Naive thymus-derived CD8-positive, alpha-beta T cell (primary cell): Measurements from ENCODE around the gene CBY2. TPM values are rescaled to one million over a fixed set of nuclear protein-coding genes. Genes with fewer than 3 reads are reported as not detected.

Source experiments
- ATAC-seq, 2 donors: fragments of 150-1000 bp; cut with Tn5 transposase in 1 of 2; sonication (Bioruptor Pico), chemical (Tn5 transposase) in 1 of 2; 1 replicate in 1 of 2; 2 replicates in 1 of 2; pipeline ENCODE4 v1.10.0; 2021; ENCODE audit warnings: mild to moderate bottlenecking in 2 of 2, moderate library complexity in 2 of 2
- POLR2A ChIA-PET: fragments of 350-600 bp; sonication (Branson Sonifier 250); formaldehyde crosslinking; loops from one replicate; lab custom pipeline; 2021; ENCODE audit warnings: antibody characterized with exemption; lab: Charles Lee
- DNase-seq, 10 donors: peaks; one replicate each; pipeline versions ENCODE4 v3.0.0 to v3.0.0-alpha.2; 2020 to 2022
- H3K27ac Mint-ChIP-seq, 10 donors: one replicate each; pipeline ENCODE4 v1.8.0; 2020 to 2022; ENCODE audit warnings: mild to moderate bottlenecking in 10 of 10, mixed read lengths in 10 of 10, moderate library complexity in 4 of 10, inconsistent platforms in 1 of 10
- H3K27me3 Mint-ChIP-seq, 5 donors: one replicate each; pipeline ENCODE4 v1.8.0; 2021 to 2022; ENCODE audit warnings: mixed read lengths in 5 of 5
- H3K36me3 Mint-ChIP-seq, 3 donors: one replicate each; pipeline ENCODE4 v1.8.0; 2020 to 2022; ENCODE audit warnings: mixed read lengths in 3 of 3, mild to moderate bottlenecking in 2 of 3, inconsistent platforms in 1 of 3
- H3K4me1 Mint-ChIP-seq, 4 donors: one replicate each; pipeline ENCODE4 v1.8.0; 2021 to 2022; ENCODE audit warnings: mixed read lengths in 4 of 4
- H3K4me3 Mint-ChIP-seq, 10 donors: one replicate each; pipeline ENCODE4 v1.8.0; 2020 to 2022; ENCODE audit warnings: mild to moderate bottlenecking in 10 of 10, mixed read lengths in 10 of 10, moderate library complexity in 6 of 10, inconsistent platforms in 1 of 10
- H3K9me3 Mint-ChIP-seq, 9 donors: one replicate each; pipeline ENCODE4 v1.8.0; 2020 to 2022; ENCODE audit warnings: mixed read lengths in 9 of 9, mild to moderate bottlenecking in 3 of 9, inconsistent platforms in 1 of 9, moderate library complexity in 1 of 9
- polyA plus RNA-seq, 3 donors: library from polyadenylated mRNA; unstranded; fragments of 300-500 nt; fragmentation: Illumina TruSeq; gene quantifications; one replicate each; pipeline ENCODE4 v1.2.3, GENCODE V29; 2021
- total RNA-seq, 8 experiments: library from RNA in 2 of 8; stranded (reverse) in 2 of 8; gene quantifications; one replicate each; pipeline ENCODE4 v1.2.3 and lab custom pipeline; 2021 to 2026

CBY2 gene
- total and polyA plus RNA-seq, 5 experiments from 2014 or later = not detected

- H3K4me1 Mint-ChIP-seq = no peaks in the 10 kb centered on the region
- no peaks in the 10 kb centered on the region for H3K36me3 Mint-ChIP-seq
- no peak overlapping the region for H3K27ac Mint-ChIP-seq
- DNase-seq = no peak
- ATAC-seq = no peak
- no peak overlapping the region for H3K4me3 Mint-ChIP-seq
- H3K9me3 Mint-ChIP-seq = no peaks in the 10 kb centered on the region
- POLR2A ChIA-PET = no interaction called here
- peaks cover 0 to 17% (median 3%) of the 10 kb centered on the region in 5 donors for H3K27me3 Mint-ChIP-seq
Measured at GRCh38 chr13:45704854-45705695, 3.0 kb downstream of the CBY2 start.

GRCh38 chr13:45705918-45706317 lies 3.8 kb downstream of the CBY2 start:
- Mint-ChIP-seq H3K4me3 (no peak overlapping the region), H3K4me1 (no peaks in the 10 kb centered on the region)

GRCh38 chr13:45707516-45708100 lies 5.5 kb downstream of the CBY2 start:
- H3K4me1 Mint-ChIP-seq = no peaks in the 10 kb centered on the region
- peak overlapping the region in 1 of 10 donors; percentile 5 for H3K27ac Mint-ChIP-seq
- H3K36me3 Mint-ChIP-seq = no peaks in the 10 kb centered on the region
- no peaks in the 10 kb centered on the region for H3K9me3 Mint-ChIP-seq
- H3K4me3 Mint-ChIP-seq = no peak overlapping the region
- no peak for ATAC-seq
- POLR2A ChIA-PET = no interaction called here
- no peak for DNase-seq
- peaks cover 0 to 17% (median 3%) of the 10 kb centered on the region in 5 donors for H3K27me3 Mint-ChIP-seq

More at GRCh38 chr13:45705918-45706317, 3.8 kb downstream of the CBY2 start:
- H3K27me3 Mint-ChIP-seq = peaks cover 0 to 17% (median 3%) of the 10 kb centered on the region in 5 donors
- no peaks in the 10 kb centered on the region for H3K36me3 Mint-ChIP-seq
- H3K27ac Mint-ChIP-seq = no peak overlapping the region
- POLR2A ChIA-PET = no interaction called here
- DNase-seq = no peak
- ATAC-seq = no peak
- no peaks in the 10 kb centered on the region for H3K9me3 Mint-ChIP-seq

GRCh38 chr13:45711951-45712350 lies 9.8 kb downstream of the CBY2 start:
- Mint-ChIP-seq H3K27ac (no peak overlapping the region), H3K4me3 (no peak overlapping the region), H3K4me1 (no peaks in the 10 kb centered on the region), H3K27me3 (peaks cover 0 to 3% (median 0%) of the 10 kb centered on the region in 5 donors), H3K36me3 (no peaks in the 10 kb centered on the region), H3K9me3 (no peaks in the 10 kb centered on the region)
- ATAC-seq (no peak), DNase-seq (no peak)
- POLR2A ChIA-PET = no interaction called here

- Mint-ChIP-seq H3K4me3 (no peak overlapping the region), H3K27me3 (peaks cover 0 to 3% (median 0%) of the 10 kb centered on the region in 5 donors), H3K36me3 (no peaks in the 10 kb centered on the region), H3K27ac (no peak overlapping the region), H3K4me1 (no peaks in the 10 kb centered on the region), H3K9me3 (no peaks in the 10 kb centered on the region)
- DNase-seq (no peak), ATAC-seq (no peak)
- POLR2A ChIA-PET = no interaction called here
Measured at GRCh38 chr13:45713106-45713690, 11.1 kb downstream of the CBY2 start.

GRCh38 chr13:45713721-45714120 lies 11.6 kb downstream of the CBY2 start:
- H3K36me3 Mint-ChIP-seq = no peaks in the 10 kb centered on the region
- H3K9me3 Mint-ChIP-seq = no peaks in the 10 kb centered on the region
- H3K4me1 Mint-ChIP-seq = no peaks in the 10 kb centered on the region
- no peak overlapping the region for H3K27ac Mint-ChIP-seq
- no peak overlapping the region for H3K4me3 Mint-ChIP-seq
- ATAC-seq (no peak), DNase-seq (no peak)
- peaks cover 0 to 2% (median 0%) of the 10 kb centered on the region in 5 donors for H3K27me3 Mint-ChIP-seq
- POLR2A ChIA-PET = no interaction called here

GRCh38 chr13:45714170-45714569 lies 12.1 kb downstream of the CBY2 start:
- no peak for ATAC-seq
- Mint-ChIP-seq H3K4me1 (no peaks in the 10 kb centered on the region), H3K27ac (no peak overlapping the region), H3K36me3 (no peaks in the 10 kb centered on the region), H3K4me3 (no peak overlapping the region), H3K27me3 (no peaks in the 10 kb centered on the region), H3K9me3 (no peaks in the 10 kb centered on the region)
- POLR2A ChIA-PET = no interaction called here
- no peak for DNase-seq

GRCh38 chr13:45715351-45715750 lies 13.2 kb downstream of the CBY2 start:
- Mint-ChIP-seq H3K9me3 (no peaks in the 10 kb centered on the region), H3K4me1 (no peaks in the 10 kb centered on the region), H3K27me3 (peaks cover 0 to 4% (median 0%) of the 10 kb centered on the region in 5 donors), H3K36me3 (no peaks in the 10 kb centered on the region), H3K27ac (no peak overlapping the region), H3K4me3 (no peak overlapping the region)
- DNase-seq (no peak), ATAC-seq (no peak)
- POLR2A ChIA-PET = no interaction called here

GRCh38 chr13:45717349-45717748 lies 15.2 kb downstream of the CBY2 start:
- no peaks in the 10 kb centered on the region for H3K9me3 Mint-ChIP-seq
- POLR2A ChIA-PET = no interaction called here
- no peaks in the 10 kb centered on the region for H3K4me1 Mint-ChIP-seq

GRCh38 chr13:45718063-45718462 lies 15.9 kb downstream of the CBY2 start:
- no peaks in the 10 kb centered on the region for H3K9me3 Mint-ChIP-seq
- POLR2A ChIA-PET = no interaction called here
- DNase-seq (no peak), ATAC-seq (no peak)
- H3K27me3 Mint-ChIP-seq = peaks cover 0 to 4% (median 0%) of the 10 kb centered on the region in 5 donors
- no peaks in the 10 kb centered on the region for H3K4me1 Mint-ChIP-seq
- no peak overlapping the region for H3K27ac Mint-ChIP-seq
- H3K36me3 Mint-ChIP-seq = no peaks in the 10 kb centered on the region
- H3K4me3 Mint-ChIP-seq = no peak overlapping the region

More at GRCh38 chr13:45717349-45717748, 15.2 kb downstream of the CBY2 start:
- Mint-ChIP-seq H3K27ac (no peak overlapping the region), H3K36me3 (no peaks in the 10 kb centered on the region), H3K27me3 (peaks cover 0 to 4% (median 0%) of the 10 kb centered on the region in 5 donors), H3K4me3 (no peak overlapping the region)
- ATAC-seq (no peak), DNase-seq (no peak)

- H3K4me1 Mint-ChIP-seq = no peaks in the 10 kb centered on the region
- no peak overlapping the region for H3K4me3 Mint-ChIP-seq
- H3K27ac Mint-ChIP-seq = no peak overlapping the region
- no peaks in the 10 kb centered on the region for H3K9me3 Mint-ChIP-seq
- ATAC-seq (no peak), DNase-seq (no peak)
- no peaks in the 10 kb centered on the region for H3K36me3 Mint-ChIP-seq
- POLR2A ChIA-PET = no interaction called here
- H3K27me3 Mint-ChIP-seq = peaks cover 0 to 4% (median 0%) of the 10 kb centered on the region in 5 donors
Measured at GRCh38 chr13:45718992-45719391, 16.9 kb downstream of the CBY2 start.

- ATAC-seq = no peak
- Mint-ChIP-seq H3K36me3 (no peaks in the 10 kb centered on the region), H3K27me3 (peaks cover 0 to 4% (median 0%) of the 10 kb centered on the region in 5 donors), H3K4me3 (no peak overlapping the region), H3K4me1 (no peaks in the 10 kb centered on the region), H3K27ac (no peak overlapping the region), H3K9me3 (no peaks in the 10 kb centered on the region)
- no peak for DNase-seq
- POLR2A ChIA-PET = no interaction called here
Measured at GRCh38 chr13:45721203-45721731, 19.1 kb downstream of the CBY2 start.

GRCh38 chr13:45723798-45724197 lies 21.7 kb downstream of the CBY2 start:
- POLR2A ChIA-PET = no interaction called here
- H3K36me3 Mint-ChIP-seq = peaks cover 0 to 2% (median 0%) of the 10 kb centered on the region in 3 donors
- H3K4me1 Mint-ChIP-seq = no peaks in the 10 kb centered on the region
- H3K27me3 Mint-ChIP-seq = peaks cover 0 to 8% (median 0%) of the 10 kb centered on the region in 5 donors
- ATAC-seq (no peak), DNase-seq (no peak)
- no peak overlapping the region for H3K27ac Mint-ChIP-seq
- H3K4me3 Mint-ChIP-seq = no peak overlapping the region
- no peaks in the 10 kb centered on the region for H3K9me3 Mint-ChIP-seq
